GM12874 (cell line): ENCODE measurements around the gene OR2T11.

Experiments used
- TF ChIP-seq, protein P1 (sequence below): IDR thresholded peaks from 2 replicates; pipeline ENCODE4 v1.5.1; 2011; ENCODE audit warnings: low read depth, mild to moderate bottlenecking, control low read depth, low read length, moderate library complexity; ENCODE audit not compliant: insufficient read depth

OR2T11 gene

DNA sequence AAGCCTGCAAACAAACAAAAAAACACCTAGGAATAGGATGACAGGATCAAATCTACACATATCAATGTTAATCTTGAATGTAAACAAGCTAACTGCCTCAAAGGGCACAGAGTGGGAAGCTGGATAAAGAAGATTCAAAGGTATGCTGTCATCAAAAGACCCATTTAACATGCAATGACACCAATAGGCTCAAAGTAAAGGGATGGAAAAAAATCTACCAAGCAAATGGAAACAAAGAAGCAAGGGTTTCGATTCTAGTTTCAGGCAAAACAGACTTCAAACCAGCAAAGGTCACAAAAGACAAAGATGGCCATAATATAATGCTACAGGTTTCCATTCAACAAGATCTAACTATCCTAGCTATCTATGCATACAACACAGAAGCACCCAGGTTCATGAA, 21.1 kb downstream of the OR2T11 start:
- TF ChIP-seq, protein P1, sequence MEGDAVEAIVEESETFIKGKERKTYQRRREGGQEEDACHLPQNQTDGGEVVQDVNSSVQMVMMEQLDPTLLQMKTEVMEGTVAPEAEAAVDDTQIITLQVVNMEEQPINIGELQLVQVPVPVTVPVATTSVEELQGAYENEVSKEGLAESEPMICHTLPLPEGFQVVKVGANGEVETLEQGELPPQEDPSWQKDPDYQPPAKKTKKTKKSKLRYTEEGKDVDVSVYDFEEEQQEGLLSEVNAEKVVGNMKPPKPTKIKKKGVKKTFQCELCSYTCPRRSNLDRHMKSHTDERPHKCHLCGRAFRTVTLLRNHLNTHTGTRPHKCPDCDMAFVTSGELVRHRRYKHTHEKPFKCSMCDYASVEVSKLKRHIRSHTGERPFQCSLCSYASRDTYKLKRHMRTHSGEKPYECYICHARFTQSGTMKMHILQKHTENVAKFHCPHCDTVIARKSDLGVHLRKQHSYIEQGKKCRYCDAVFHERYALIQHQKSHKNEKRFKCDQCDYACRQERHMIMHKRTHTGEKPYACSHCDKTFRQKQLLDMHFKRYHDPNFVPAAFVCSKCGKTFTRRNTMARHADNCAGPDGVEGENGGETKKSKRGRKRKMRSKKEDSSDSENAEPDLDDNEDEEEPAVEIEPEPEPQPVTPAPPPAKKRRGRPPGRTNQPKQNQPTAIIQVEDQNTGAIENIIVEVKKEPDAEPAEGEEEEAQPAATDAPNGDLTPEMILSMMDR: no peak

DNA sequence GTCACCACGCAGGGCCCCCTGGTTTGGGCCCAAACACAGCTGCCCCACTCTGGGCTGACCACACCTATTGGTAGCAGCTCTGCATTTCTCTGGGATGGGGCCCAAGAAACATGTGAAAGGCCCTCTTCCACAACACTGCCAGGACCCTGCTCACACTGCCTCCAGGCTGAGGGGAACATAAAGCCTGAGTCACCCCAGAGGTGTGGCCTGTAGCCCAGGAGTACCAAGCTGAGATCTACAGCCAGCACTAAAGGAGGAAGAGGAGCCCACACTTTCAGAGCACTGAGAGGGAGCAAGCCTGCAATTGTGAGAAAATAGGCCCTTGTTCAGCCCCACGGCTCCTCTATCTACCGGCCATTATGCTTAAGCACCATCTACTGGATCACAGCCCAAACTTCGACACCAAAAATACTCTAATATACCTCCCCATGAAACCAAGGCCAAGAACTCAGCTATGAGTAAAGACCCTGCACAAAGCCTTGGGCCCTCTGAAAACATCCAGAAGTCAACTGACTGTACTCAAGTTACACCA, 22.9 kb downstream of the OR2T11 start:
- TF ChIP-seq, protein P1: no peak

DNA sequence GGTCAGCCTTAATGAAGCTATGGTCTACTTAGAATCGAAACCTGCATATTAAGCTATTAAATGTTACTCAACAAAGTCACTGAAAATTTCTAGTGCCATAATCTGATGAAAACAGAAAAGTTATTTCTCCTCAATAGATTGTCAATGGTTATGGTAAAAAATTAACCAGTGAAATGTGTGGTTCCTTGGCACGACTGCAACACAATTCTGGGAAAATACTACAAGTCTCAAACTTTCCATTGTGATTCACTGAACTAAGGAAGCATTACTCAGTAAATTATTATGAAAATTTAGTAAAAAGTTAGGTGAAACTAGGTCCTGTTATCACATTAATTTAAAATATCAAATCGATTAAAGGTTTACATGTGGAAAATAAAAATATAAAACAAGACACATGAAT, 24.6 kb downstream of the OR2T11 start:
- TF ChIP-seq, protein P1: no peak

DNA sequence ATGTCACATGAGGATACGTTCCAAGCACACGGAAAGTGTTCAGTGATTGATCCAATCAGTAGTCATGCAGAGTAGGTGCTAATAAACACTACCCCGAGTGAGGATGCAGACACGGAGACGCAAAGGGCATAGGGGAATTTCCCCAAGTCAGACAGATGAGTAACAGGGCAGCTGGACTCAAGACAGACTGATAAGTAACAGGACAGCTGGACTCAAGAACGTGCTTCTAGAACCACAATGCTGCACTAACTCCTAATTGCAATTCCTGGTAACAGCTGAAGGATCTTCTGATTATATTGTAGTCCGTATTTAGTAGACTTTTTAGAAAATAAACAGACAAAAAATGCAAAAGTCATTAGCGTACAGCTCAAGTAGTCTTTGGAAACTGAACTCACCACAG, 35.5 kb downstream of the OR2T11 start:
- TF ChIP-seq, protein P1: no peak

DNA sequence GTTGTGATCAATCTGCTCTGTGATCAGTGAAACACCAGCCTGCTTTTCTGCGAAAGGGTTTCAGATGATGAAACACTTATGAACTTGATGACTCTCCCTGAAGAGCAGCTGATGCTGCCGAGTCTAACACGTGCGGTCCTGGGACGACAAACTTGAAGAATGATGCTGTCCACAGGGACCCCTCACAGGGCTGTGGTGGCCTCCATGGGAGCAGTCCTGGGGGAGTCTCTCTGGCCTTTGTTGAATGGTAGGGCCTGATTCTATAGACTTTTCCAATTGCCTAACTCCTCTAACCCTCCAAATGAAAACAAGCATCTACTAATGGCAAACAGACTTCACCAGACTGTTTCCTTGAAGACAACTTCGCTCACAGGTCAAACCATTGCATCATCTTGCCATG, 37.3 kb downstream of the OR2T11 start, which contains the start of gene OR2T10:
Gene OR2T10 (minus strand): TSS at position 112 of the 400 bp plus-strand sequence. CDS start 3,932 bp downstream, outside the sequence.
- TF ChIP-seq, protein P1: no peak

DNA sequence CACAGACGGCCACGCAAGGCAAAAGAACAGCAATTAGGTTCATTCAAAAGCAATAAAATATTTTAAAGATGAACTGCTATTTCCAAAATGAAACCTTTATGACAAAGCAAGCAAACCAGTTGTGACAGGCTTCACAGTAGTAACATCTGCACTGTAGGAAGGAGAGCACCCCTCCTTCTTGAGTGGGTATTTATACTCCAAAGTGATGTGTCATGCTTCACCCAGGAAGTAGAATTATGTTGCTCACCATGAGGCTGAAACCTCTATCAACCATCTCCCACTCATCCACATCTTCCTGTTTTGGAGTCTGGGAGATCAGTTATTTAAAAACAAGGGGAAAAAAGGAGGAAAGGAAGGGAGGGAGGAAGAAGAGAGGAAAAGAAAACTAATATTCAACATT, 38.3 kb downstream of the OR2T11 start:
- TF ChIP-seq, protein P1: no peak

DNA sequence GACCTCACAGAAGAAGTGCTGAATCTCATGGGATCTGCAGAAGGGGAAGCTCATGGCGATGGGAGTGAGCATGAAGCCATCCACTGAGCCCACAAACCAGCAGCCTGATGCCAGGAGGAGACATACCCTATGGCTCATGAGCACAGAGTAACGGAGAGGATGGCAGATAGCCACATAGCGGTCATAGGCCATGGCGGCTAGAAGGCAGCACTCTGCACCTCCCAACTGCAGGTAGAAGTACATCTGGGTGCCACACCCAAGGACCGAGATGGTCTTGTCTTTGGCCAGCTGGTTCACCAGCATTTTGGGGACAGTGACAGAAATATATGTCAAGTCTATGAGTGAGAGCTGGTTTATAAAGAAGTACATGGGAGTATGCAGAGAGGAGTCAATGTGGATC, 41.7 kb downstream of the OR2T11 start:
- TF ChIP-seq, protein P1: no peak

DNA sequence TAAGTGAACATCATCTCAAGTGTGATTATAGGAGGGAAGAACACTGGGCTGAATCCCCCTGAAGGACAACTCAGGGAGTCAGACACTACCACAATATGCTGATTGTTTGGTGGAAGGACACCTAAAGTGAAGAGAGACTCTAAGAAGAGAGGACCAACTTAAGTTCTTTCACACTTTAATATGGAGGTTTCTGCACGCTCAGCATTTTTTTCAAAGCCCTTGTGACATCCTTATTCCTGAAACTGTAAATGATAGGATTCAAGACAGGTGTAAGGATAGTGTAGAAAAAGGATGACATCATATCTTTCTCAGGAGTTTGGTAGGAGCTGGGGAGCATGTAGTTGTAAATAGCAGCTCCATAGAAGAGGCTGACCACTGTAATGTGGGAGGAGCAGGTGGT, 42.2 kb downstream of the OR2T11 start:
- TF ChIP-seq, protein P1: no peak
